Measurements from ENCODE around the gene FLRT2.

Gene FLRT2

GRCh38 chr14:85529803-85530574, at the start of gene FLRT2:
Gene FLRT2, plus strand, starts transcription at chr14:85530144. Its CDS starts 91,371 bp downstream, at chr14:85621515.
- no peak for TF ChIP-seq CTCF (IDR thresholded peaks at IDR 0.05; ENCODE audit: low read depth, low read length, missing control alignments)
- DNase-seq (ENCODE audit: extremely low read depth, low read depth), result no peak
- H3K4me3 ChIP-seq (replicated peaks; ENCODE audit: low read depth, low read length), result peak within 1 kb of the TSS; percentile 91

- no peak overlapping the region for H3K4me3 ChIP-seq (replicated peaks; ENCODE audit: low read depth, low read length)
- no peak for DNase-seq (ENCODE audit: extremely low read depth, low read depth)
- TF ChIP-seq CTCF (IDR thresholded peaks at IDR 0.05; ENCODE audit: low read depth, low read length, missing control alignments), result no peak
These were observed 48.5 kb upstream of the FLRT2 start for GRCh38 chr14:85481471-85481870.

GRCh38 chr14:85482552-85482951, 47.4 kb upstream of the FLRT2 start:
- DNase-seq (ENCODE audit: extremely low read depth, low read depth), result no peak
- TF ChIP-seq CTCF (IDR thresholded peaks at IDR 0.05; ENCODE audit: low read depth, low read length, missing control alignments), result no peak
- H3K4me3 ChIP-seq (replicated peaks; ENCODE audit: low read depth, low read length), result no peak overlapping the region

DNA sequence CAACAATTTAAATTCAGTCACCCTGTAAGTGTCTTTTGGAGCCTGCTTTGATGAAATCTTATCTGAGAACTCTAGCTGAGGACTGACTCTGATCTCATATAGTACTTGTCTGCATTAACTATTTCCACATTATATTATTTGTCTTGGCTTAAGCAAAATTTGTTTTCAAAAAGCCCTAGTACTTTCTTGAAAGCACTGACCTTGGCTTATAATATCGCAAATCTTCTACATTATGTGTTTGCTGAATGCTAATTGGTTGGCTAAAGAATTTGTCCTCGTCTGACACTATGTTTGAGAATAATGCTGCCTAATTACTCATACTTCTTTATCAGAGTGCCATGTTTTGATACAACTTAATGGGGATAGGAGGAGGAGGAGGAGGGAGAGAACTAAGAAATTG, 46.9 kb upstream of the FLRT2 start:
- no peak overlapping the region for H3K4me3 ChIP-seq (replicated peaks; ENCODE audit: low read depth, low read length)
- DNase-seq (ENCODE audit: extremely low read depth, low read depth), result no peak

GRCh38 chr14:85483652-85484051, 46.3 kb upstream of the FLRT2 start:
- no peak overlapping the region for H3K4me3 ChIP-seq (replicated peaks; ENCODE audit: low read depth, low read length)
- DNase-seq (ENCODE audit: extremely low read depth, low read depth), result no peak
- TF ChIP-seq CTCF (IDR thresholded peaks at IDR 0.05; ENCODE audit: low read depth, low read length, missing control alignments), result no peak

More for the DNA sequence above, 46.9 kb upstream of the FLRT2 start:
- TF ChIP-seq CTCF (IDR thresholded peaks at IDR 0.05; ENCODE audit: low read depth, low read length, missing control alignments), result no peak

- peak; percentile 97 for DNase-seq (ENCODE audit: extremely low read depth, low read depth)
- no peak overlapping the region for H3K4me3 ChIP-seq (replicated peaks; ENCODE audit: low read depth, low read length)
- no peak for TF ChIP-seq CTCF (IDR thresholded peaks at IDR 0.05; ENCODE audit: low read depth, low read length, missing control alignments)
These were observed 42.7 kb upstream of the FLRT2 start for GRCh38 chr14:85487215-85487614.

All from HFF-Myc (cell line).